Activated gamma-delta T cell (primary cell): ENCODE results near the gene RRAGB.
"Not testable (repeated sequence)": the region's sequence is repeated elsewhere in the genome, so short reads cannot be mapped to it uniquely, and the experiment has no call there.

Experiments used
- DNase-seq: peaks from one replicate; lab custom pipeline; 2025; lab: John Stamatoyannopoulos, UW
- total RNA-seq, 2 donors: gene quantifications; one replicate each; lab custom pipeline; 2026; lab: John Stamatoyannopoulos, UW

The RRAGB gene
- 27.3 to 35.0 reads per million in 2 donors for total RNA-seq

DNA sequence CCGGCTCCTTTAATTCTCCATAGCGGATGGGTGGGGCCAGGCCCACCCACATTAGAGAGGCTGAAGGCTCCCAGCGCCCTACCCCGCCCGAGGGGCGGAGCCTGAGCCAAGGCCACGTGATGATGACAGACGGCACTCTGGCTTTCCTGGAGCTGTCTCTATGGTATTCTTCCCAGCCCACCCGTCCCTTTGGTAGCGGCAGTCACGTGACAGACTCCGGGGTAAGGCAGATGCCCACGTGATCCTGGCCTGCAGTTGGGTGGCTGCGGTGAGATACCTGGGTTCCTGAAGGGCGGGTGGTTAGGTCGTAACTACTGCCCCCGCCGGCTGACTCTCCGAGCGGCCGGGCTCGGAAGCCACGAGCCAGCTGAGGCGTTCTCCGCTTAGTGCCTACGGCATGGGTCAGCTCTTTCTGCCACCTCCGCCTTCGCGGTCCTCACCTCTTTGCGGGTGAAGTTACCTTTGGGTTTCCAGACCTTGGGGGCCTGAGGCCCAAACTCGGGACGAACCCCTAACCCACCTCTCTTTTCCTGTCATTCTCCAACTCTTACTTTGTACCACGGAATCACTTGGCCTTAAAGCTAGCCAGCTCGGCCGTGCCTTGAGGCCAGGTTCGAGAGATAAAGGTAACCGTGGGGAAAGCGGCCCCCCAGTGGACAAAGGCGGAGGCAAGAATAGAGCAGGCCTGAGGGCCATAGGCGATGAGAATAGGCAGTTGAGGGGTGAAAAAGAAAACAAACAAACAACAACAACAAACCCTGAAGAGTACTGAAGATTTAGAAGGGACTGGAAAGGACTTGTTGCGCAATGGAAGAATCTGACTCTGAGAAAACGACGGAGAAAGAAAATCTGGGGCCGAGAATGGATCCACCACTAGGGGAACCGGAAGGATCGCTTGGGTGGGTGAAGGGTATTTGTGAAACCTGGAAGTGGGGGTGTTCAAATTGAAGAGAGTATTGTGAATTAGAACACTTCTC is at the start of gene RRAGB:
Gene RRAGB, plus strand, starts transcription at position 229 of the 977 bp plus-strand sequence. Its CDS starts 579 bp downstream, at position 808.
- peak; percentile 71 for DNase-seq

- DNase-seq = no peak
These were observed 49.5 kb upstream of the RRAGB start for GRCh38 chrX:55668084-55668483.

DNA sequence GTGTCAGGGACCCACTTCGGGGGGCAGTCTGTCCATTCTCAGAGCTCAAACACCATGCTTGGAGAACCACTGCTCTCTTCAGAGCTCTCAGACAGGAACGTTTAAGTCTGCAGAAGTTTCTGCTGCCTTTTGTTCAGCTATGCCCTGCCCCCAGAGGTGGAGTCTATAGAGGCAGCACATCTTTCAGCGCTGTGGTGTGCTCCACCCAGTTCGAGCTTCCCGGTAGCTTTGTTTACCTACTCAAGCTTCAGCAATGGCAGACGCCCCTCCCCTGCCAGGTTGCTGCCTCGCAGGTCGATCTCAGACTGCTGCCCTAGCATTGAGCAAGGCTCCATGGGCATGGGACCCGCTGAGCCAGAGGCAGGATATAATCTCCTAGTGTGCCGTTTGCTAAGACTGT is 29.0 kb upstream of the RRAGB start:
- not testable (repeated sequence) for DNase-seq

DNA sequence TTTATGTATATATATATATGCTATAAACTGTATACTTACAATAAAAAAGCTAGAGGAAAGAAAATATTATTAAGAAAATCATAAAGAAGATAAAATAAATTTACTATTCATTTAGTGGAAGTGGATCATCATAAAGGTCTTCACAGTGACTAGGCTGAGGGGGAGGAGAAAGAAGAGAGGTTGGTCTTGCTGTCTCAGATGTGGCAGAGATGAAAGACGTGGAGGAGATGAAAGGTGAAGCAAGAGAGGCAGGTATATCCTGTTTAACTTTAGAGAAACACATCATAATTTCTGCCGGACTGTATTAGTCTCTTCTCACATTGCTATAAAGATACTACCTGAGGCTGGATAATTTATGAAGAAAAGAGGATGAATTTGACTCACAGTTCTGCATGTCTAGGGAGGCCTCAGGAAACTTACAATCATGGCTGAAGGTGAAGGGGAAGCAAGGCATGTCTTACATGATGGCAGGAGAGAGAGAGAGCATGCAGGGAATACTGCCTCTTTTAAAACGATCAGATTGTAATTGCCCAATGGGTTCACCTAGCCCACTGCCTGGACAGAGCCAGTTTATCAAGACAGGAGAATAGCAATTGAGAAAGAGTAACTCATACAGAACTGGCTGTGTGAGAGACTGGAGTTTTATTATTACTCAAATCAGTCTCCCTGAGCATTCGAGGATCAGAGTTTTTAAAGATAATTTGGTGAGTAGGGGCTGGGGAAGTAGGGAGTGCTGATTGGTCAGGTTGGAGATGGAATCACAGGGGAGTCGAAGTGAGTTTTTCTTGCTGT is 22.1 kb upstream of the RRAGB start:
- no peak for DNase-seq

GRCh38 chrX:55697381-55697780 is 20.2 kb upstream of the RRAGB start:
- DNase-seq = no peak

- DNase-seq = no peak
These were observed 14.9 kb upstream of the RRAGB start for GRCh38 chrX:55702671-55703070.

DNA sequence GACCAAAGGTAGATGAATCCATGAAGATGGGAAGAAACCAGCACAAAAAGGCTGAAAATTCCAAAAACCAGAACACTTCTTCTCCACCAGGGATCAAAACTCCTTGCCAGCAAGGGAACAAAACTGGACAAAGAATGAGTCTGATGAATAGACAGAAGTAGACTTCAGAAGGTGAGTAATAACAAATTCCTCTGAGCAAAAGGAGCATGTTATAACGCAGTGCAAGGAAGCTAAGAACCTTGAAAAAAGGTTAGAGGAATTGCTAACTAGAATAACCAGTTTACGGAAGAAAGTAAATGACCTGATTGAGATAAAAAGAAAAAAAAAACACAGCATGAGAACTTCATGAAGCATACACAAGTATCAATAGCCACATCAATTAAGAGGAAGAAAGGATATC is 14.1 kb upstream of the RRAGB start:
- DNase-seq = not testable (repeated sequence)

DNA sequence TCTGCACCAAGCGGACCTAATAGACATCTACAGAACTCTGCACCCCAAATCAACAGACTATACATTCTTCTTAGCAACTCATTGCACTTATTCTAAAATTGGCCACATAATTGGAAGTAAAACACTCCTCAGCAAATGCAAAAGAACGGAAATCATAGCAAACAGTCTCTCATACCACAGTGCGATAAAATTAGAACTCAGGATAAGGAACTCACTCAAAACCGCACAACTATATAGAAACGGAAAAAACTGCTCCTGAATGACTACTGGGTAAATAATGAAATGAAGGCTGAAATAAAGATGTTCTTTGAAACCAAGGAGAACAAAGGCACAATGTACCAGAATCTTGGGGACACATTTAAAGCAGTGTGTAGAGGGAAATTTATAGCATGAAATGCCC is 12.5 kb upstream of the RRAGB start:
- DNase-seq = not testable (repeated sequence)

DNA sequence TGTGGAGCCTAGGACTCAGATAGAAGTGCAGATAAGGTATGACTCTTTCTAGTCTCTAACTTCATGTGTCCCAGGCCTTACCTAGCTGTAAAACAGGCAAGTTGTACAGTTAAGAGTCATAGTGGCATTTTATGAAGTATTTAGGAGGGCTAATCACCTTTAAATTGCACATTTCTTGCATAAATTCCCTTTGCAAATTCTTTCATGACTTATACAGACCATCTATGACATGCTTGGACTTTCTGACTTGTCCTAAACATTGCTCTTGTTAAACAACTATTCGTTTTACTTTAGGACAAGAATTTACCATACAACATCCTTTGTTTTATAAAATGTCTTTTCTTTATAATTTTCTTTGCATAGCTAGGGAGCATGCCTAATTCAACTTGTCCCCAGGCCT is 7.8 kb upstream of the RRAGB start:
- DNase-seq = no peak

GRCh38 chrX:55710701-55711100 is 6.8 kb upstream of the RRAGB start:
- no peak for DNase-seq

GRCh38 chrX:55713631-55714030 is 3.9 kb upstream of the RRAGB start:
- DNase-seq = no peak

- no peak for DNase-seq
These were observed 3.4 kb upstream of the RRAGB start for GRCh38 chrX:55714161-55714560.

- DNase-seq = no peak
These were observed 1.7 kb upstream of the RRAGB start for GRCh38 chrX:55715847-55716246.

DNA sequence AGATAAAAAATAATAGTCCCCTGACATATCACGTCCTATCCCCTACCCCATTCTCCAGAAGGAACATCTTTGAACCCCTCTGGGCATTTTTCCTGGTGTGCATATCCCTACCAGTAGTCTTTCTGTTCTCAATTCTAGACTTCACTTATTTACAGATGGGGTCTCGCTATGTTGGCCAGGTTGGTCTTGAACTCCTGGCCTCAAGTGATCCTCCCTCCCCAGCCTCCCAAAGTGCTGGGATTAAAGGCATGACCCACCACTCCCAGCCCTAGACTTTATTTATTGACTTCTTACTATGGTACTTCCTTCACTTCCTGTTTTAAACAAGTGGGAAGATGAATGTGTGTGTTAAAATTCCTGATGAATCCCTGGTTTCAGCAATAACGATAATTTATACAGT is 612 bp upstream of the RRAGB start:
- DNase-seq = no peak

GRCh38 chrX:55731826-55732225 is 14.3 kb downstream of the RRAGB start:
- DNase-seq = no peak

DNA sequence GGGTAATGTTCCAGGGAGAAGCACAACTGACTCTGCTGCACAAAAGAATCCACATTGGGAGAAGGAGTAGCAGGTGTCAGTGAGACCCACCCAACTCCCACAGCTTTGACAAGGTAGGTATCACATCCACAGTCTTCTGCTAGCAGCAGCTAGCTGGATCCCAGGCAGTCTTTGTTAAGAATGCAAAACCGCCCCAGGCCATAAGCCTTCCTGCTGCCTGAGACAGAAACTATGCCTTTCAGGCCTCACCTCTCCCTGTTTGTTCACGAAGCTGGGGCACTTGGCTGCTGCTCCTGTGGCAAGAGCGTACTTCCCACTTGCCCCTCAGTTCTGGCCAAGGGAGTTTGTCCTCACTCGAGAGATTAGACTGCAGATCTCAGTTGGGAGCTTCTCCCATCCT is 21.4 kb downstream of the RRAGB start:
- no peak for DNase-seq

GRCh38 chrX:55742649-55743048 is 25.1 kb downstream of the RRAGB start:
- no peak for DNase-seq

DNA sequence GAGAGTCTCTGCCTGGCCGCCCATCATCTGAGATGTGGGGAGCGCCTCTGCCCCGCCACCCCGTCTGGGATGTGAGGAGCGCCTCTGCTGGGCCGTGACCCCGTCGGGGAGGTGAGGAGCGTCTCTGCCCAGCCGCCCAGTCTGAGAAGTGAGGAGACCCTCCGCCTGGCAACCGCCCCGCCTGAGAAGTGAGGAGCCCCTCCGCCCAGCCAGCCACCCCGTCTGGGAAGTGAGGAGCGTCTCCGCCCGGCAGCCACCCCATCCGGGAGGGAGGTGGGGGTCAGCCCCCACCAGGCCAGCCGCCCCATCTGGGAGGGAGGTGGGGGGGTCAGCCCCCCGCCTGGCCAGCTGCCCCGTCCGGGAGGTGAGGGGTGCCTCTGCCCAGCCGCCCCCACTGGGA is 30.9 kb downstream of the RRAGB start:
- not testable (repeated sequence) for DNase-seq

DNA sequence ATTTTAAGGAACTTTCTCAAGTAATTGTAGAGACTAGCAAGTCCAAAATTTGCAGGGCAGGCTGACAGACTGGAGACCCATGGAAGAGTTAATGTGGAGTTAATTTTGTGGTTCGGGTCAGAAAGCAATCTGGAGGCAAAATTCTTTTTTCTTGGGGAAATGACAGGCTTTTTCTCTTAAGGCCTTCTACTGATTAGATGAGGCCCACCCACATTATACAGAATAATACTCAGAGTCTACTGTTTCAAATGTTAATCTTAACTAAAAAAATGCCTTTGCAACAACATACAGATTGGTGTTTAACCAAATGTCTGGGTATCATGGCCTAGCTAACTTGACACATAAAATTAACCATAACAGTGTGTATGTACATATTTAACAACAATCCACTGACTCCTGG is 32.7 kb downstream of the RRAGB start:
- no peak for DNase-seq

- DNase-seq = no peak
These were observed 37.3 kb downstream of the RRAGB start for GRCh38 chrX:55754861-55755294.

DNA sequence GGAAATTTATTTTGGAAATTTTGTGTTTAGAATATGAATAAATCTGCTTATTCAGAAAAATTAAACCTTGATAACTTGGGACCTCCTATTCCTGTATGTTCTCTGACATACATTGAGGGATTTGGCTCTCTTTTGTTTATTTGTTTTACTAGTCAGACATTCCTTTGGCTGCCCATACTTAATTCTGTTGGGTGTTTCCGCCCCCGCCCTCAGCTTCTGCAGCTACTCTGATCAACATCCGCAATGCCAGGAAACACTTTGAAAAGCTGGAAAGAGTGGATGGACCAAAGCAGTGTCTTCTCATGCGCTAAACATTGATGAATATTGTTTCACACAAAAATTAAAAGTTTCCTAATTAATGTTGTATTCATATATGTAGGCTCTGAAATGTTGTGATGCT is 40.5 kb downstream of the RRAGB start:
- no peak for DNase-seq

DNA sequence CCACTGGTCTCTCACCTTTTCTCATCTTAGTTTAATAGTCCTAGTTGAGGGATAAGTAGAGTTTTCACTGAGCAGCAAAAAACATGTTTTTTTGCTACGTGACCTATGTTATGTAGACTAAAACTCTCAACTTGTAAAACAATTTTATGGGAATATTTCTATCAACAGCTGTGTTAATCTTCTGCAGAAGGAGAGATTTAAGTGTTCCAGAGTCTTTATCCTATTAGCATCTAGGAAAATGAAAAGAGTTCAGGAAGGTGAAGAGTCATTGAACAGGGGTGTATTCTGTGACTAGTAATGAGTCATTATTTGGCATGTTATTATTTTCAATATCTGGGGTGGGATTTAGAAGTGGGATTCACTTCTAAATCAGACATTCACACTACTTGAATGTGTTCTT is 41.9 kb downstream of the RRAGB start:
- no peak for DNase-seq

GRCh38 chrX:55767100-55767499 is 49.6 kb downstream of the RRAGB start:
- DNase-seq = no peak
